Lung (tissue), 12 donors: ENCODE measurements around the gene SPI1. TPM values are rescaled to one million over a fixed set of nuclear protein-coding genes. Genes with fewer than 3 reads are reported as not detected.

ENCODE experiments used
- ATAC-seq: fragments of 200-7000 bp; cut with Tn5 transposase; one replicate; pipeline ENCODE4 v1.9.1; 2020; ENCODE audit warnings: moderate number of reproducible peaks; ENCODE audit not compliant: insufficient read depth, low FRiP score
- DNase-seq, 3 donors: peaks; one replicate each; pipeline ENCODE4 v3.0.0-alpha.2; 2013 to 2017
- H3K27ac ChIP-seq, 2 donors: one replicate each; pipeline ENCODE4 v1.5.1; 2013; ENCODE audit warnings: mild to moderate bottlenecking in 2 of 2, moderate library complexity in 2 of 2, control low read depth in 1 of 2, inconsistent platforms in 1 of 2, low read depth in 1 of 2, low read length in 1 of 2
- H3K27me3 ChIP-seq, 3 donors: one replicate each; pipeline ENCODE4 v1.5.1; 2013; ENCODE audit warnings: low read length in 2 of 3; ENCODE audit not compliant: control insufficient read depth in 3 of 3, insufficient read depth in 3 of 3
- H3K36me3 ChIP-seq, 4 donors: one replicate each; pipeline ENCODE4 v1.5.1; 2013; ENCODE audit warnings: low read length in 4 of 4, mild to moderate bottlenecking in 1 of 4, moderate library complexity in 1 of 4; ENCODE audit not compliant: control insufficient read depth in 4 of 4, insufficient read depth in 4 of 4
- H3K4me1 ChIP-seq, 5 donors: one replicate each; pipeline ENCODE4 v1.5.1; 2013; ENCODE audit warnings: low read length in 5 of 5, mild to moderate bottlenecking in 2 of 5, moderate library complexity in 1 of 5; ENCODE audit not compliant: control insufficient read depth in 5 of 5, insufficient read depth in 5 of 5
- H3K4me3 ChIP-seq: one replicate; pipeline ENCODE4 v1.5.1; 2013; ENCODE audit warnings: mild to moderate bottlenecking, control low read depth, moderate library complexity
- H3K9ac ChIP-seq, 2 donors: one replicate each; pipeline ENCODE4 v1.5.1; 2013; ENCODE audit warnings: low read length in 2 of 2, control low read depth in 1 of 2; ENCODE audit not compliant: insufficient read depth in 1 of 2
- H3K9me3 ChIP-seq, 4 donors: one replicate each; pipeline ENCODE4 v1.5.1; 2013; ENCODE audit warnings: low read length in 3 of 4, mild to moderate bottlenecking in 1 of 4, moderate library complexity in 1 of 4; ENCODE audit not compliant: control insufficient read depth in 4 of 4, insufficient read depth in 3 of 4
- WGBS, 2 donors: extraction: QIAGEN DNeasy Blood & Tissue Kit; methylation state at CpG; one replicate each; pipeline ENCODE4 v1.1.7; 2013; 5-methylcytosine and 5-hydroxymethylcytosine counted together
- polyA plus RNA-seq, 2 donors: library from polyadenylated mRNA; stranded (reverse); fragments of 200-250 nt; gene quantifications; one replicate each; pipeline ENCODE4 v1.2.1, GENCODE V29; 2013
- total RNA-seq, 2 donors: library from RNA; depleted of rRNA in 1 of 2; stranded (reverse); fragments of >200 nt in 1 of 2; gene quantifications; one replicate each; pipeline ENCODE4 v1.2.1, GENCODE V29; 2014 to 2021
- TF ChIP-seq, protein P1 (sequence below): IDR thresholded peaks from 2 replicates; pipeline ENCODE4 v1.5.1; 2012; ENCODE audit warnings: mild to moderate bottlenecking; ENCODE audit errors: control extremely low read depth, extremely low read depth
- donor health status: control.
- donor health status: control.
- donor health status: Bipolar disorder and iron deficiency.
- donor health status: healthy.
- donor health status: DM: yes; HTN: yes; CAD: no.

SPI1 gene
- total and polyA plus RNA-seq, 4 donors, result 27.6 to 344 (median 156) TPM

GRCh38 chr11:47387944-47388696 lies 9.8 kb upstream of the SPI1 start:
- TF ChIP-seq, protein P1, sequence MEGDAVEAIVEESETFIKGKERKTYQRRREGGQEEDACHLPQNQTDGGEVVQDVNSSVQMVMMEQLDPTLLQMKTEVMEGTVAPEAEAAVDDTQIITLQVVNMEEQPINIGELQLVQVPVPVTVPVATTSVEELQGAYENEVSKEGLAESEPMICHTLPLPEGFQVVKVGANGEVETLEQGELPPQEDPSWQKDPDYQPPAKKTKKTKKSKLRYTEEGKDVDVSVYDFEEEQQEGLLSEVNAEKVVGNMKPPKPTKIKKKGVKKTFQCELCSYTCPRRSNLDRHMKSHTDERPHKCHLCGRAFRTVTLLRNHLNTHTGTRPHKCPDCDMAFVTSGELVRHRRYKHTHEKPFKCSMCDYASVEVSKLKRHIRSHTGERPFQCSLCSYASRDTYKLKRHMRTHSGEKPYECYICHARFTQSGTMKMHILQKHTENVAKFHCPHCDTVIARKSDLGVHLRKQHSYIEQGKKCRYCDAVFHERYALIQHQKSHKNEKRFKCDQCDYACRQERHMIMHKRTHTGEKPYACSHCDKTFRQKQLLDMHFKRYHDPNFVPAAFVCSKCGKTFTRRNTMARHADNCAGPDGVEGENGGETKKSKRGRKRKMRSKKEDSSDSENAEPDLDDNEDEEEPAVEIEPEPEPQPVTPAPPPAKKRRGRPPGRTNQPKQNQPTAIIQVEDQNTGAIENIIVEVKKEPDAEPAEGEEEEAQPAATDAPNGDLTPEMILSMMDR, result no peak
- peak; percentile 15 for ATAC-seq
- Histone ChIP-seq H3K36me3 (no peaks in the 10 kb centered on the region), H3K27ac (peak overlapping the region in 1 of 2 donors; percentile 73), H3K27me3 (no peaks in the 10 kb centered on the region), H3K4me1 (peaks cover 0 to 4% (median 0%) of the 10 kb centered on the region in 5 donors), H3K4me3 (no peak overlapping the region), H3K9ac (no peak overlapping the region), H3K9me3 (no peaks in the 10 kb centered on the region)
- WGBS, 2 donors, result 36 to 65% methylated on average over 13 of the region's 13 CpGs
- DNase-seq, result no peak

GRCh38 chr11:47384498-47384897 lies 6.2 kb upstream of the SPI1 start:
- H3K4me1 ChIP-seq, result no peaks in the 10 kb centered on the region
- H3K27me3 ChIP-seq, result no peaks in the 10 kb centered on the region
- TF ChIP-seq, protein P1, result no peak
- ATAC-seq (no peak), DNase-seq (no peak)
- H3K36me3 ChIP-seq, result no peaks in the 10 kb centered on the region
- no peak overlapping the region for H3K4me3 ChIP-seq
- H3K9me3 ChIP-seq, result no peaks in the 10 kb centered on the region
- WGBS, 2 donors, result 97 to 99% methylated on average over 4 of the region's 4 CpGs
- H3K9ac ChIP-seq, result no peak overlapping the region
- H3K27ac ChIP-seq, result no peak overlapping the region

- no peak overlapping the region for H3K9ac ChIP-seq
- no peaks in the 10 kb centered on the region for H3K4me1 ChIP-seq
- ATAC-seq (peak; percentile 35), DNase-seq (no peak)
- no peaks in the 10 kb centered on the region for H3K36me3 ChIP-seq
- TF ChIP-seq, protein P1, result no peak
- H3K27ac ChIP-seq, result no peak overlapping the region
- no peak overlapping the region for H3K4me3 ChIP-seq
- WGBS, 2 donors, result 44 to 49% methylated on average over 4 of the region's 4 CpGs
- H3K9me3 ChIP-seq, result no peaks in the 10 kb centered on the region
- no peaks in the 10 kb centered on the region for H3K27me3 ChIP-seq
Measured at GRCh38 chr11:47383071-47383470, 4.7 kb upstream of the SPI1 start.
